Left renal pelvis (tissue), 4 donors: ENCODE data around the gene RSF1. TPM values are rescaled to one million over a fixed set of nuclear protein-coding genes. Genes with fewer than 3 reads are reported as not detected.

Experiments
- DNase-seq, 4 donors: peaks; one replicate each; pipeline ENCODE4 v3.0.0-alpha.2; 2013; ENCODE audit warnings: low read depth in 4 of 4, low spot score in 3 of 4
- polyA plus RNA-seq, 4 donors: library from polyadenylated mRNA; unstranded; fragments of 120-200 nt; gene quantifications; one replicate each; pipeline ENCODE4 v1.2.1, GENCODE V29; 2013; ENCODE audit not compliant: insufficient read length in 4 of 4

Gene RSF1
- polyA plus RNA-seq, 4 donors, result 62.7 to 75.9 (median 65.5) TPM

- no peak for DNase-seq
Measured at GRCh38 chr11:77753230-77753629, 67.3 kb downstream of the RSF1 start.

- DNase-seq, result no peak
Measured at GRCh38 chr11:77752516-77752915, 68.0 kb downstream of the RSF1 start.

- no peak for DNase-seq
Measured at GRCh38 chr11:77750394-77751156, 69.9 kb downstream of the RSF1 start.

GRCh38 chr11:77749232-77749631 lies 71.3 kb downstream of the RSF1 start:
- DNase-seq, result no peak

GRCh38 chr11:77748266-77748665 lies 72.3 kb downstream of the RSF1 start:
- DNase-seq, result no peak

- DNase-seq, result no peak
Measured at GRCh38 chr11:77747381-77747969, 73.0 kb downstream of the RSF1 start.

GRCh38 chr11:77736473-77736872 lies 84.0 kb downstream of the RSF1 start:
- no peak for DNase-seq

GRCh38 chr11:77734890-77735289 lies 85.6 kb downstream of the RSF1 start:
- DNase-seq, result no peak

GRCh38 chr11:77732143-77732542 lies 88.4 kb downstream of the RSF1 start:
- no peak for DNase-seq

- no peak for DNase-seq
Measured at GRCh38 chr11:77730789-77731188, 89.7 kb downstream of the RSF1 start.

- DNase-seq, result no peak
Measured at GRCh38 chr11:77729063-77729462, 91.5 kb downstream of the RSF1 start.

- DNase-seq, result no peak
Measured at GRCh38 chr11:77728203-77728786, 92.2 kb downstream of the RSF1 start.

GRCh38 chr11:77726524-77726923 lies 94.0 kb downstream of the RSF1 start:
- no peak for DNase-seq

- no peak for DNase-seq
Measured at GRCh38 chr11:77725433-77725832, 95.1 kb downstream of the RSF1 start.

GRCh38 chr11:77724636-77725035 lies 95.9 kb downstream of the RSF1 start:
- DNase-seq, result no peak

- no peak for DNase-seq
Measured at GRCh38 chr11:77723024-77723423, 97.5 kb downstream of the RSF1 start.

- no peak for DNase-seq
Measured at GRCh38 chr11:77710358-77710757, 110.2 kb downstream of the RSF1 start.

- no peak for DNase-seq
Measured at GRCh38 chr11:77705876-77706579, 114.5 kb downstream of the RSF1 start.

GRCh38 chr11:77705195-77705875 lies 115.2 kb downstream of the RSF1 start:
- no peak for DNase-seq

GRCh38 chr11:77704029-77704428 lies 116.5 kb downstream of the RSF1 start:
- no peak for DNase-seq

- DNase-seq, result no peak
Measured at GRCh38 chr11:77699425-77699824, 121.1 kb downstream of the RSF1 start.
